ENCODE results near the gene AATK.

GRCh38 chr17:81181811-81182185 lies 15.8 kb upstream of the AATK start:
- no peak for TF ChIP-seq EP300 (IDR thresholded peaks at IDR 0.05; ENCODE audit: borderline replicate concordance in 1 of 2, low read depth in 1 of 2, low read length in 1 of 2)
- TF ChIP-seq POLR2AphosphoS5 (IDR thresholded peaks at IDR 0.05; ENCODE audit: low read depth, low read length) = no peak
- TF ChIP-seq CTCF (IDR thresholded peaks at IDR 0.05) = no peak
- TF ChIP-seq, protein P1, sequence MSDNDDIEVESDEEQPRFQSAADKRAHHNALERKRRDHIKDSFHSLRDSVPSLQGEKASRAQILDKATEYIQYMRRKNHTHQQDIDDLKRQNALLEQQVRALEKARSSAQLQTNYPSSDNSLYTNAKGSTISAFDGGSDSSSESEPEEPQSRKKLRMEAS (IDR thresholded peaks at IDR 0.05; ENCODE audit: low read depth) = no peak
- no peak for TF ChIP-seq RAD21 (IDR thresholded peaks at IDR 0.05; ENCODE audit: low read length)
- TF ChIP-seq GABPA (IDR thresholded peaks at IDR 0.05; ENCODE audit: low read depth) = no peak
- TF ChIP-seq MXI1 (IDR thresholded peaks at IDR 0.05; ENCODE audit: low read depth, low read length) = no peak
- no peak for TF ChIP-seq USF2 (IDR thresholded peaks at IDR 0.05; ENCODE audit: borderline replicate concordance, low read depth, low read length)
- TF ChIP-seq FOXM1 (IDR thresholded peaks at IDR 0.05; ENCODE audit: low read depth) = no peak
- TF ChIP-seq TEAD4 (IDR thresholded peaks at IDR 0.05; ENCODE audit: borderline replicate concordance, insufficient read depth) = no peak
- TF ChIP-seq ZBTB33 (IDR thresholded peaks at IDR 0.05; ENCODE audit: borderline replicate concordance, low read depth) = no peak
- TF ChIP-seq YY1 (IDR thresholded peaks at IDR 0.05; ENCODE audit: low read depth) = no peak
- TF ChIP-seq RXRA (IDR thresholded peaks at IDR 0.05; ENCODE audit: borderline replicate concordance, low read depth) = no peak
- no peak for TF ChIP-seq FOXJ3 (CRISPR knock-in tag; IDR thresholded peaks at IDR 0.05)
